ENCODE measurements around the gene MAOB. TPM values are rescaled to one million over a fixed set of nuclear protein-coding genes. Genes with fewer than 3 reads are reported as not detected.

Gene MAOB
- total RNA-seq, 8 experiments from 2014 or later = 0.10 to 21.8 (median 0.54) TPM; not detected in 1

DNA sequence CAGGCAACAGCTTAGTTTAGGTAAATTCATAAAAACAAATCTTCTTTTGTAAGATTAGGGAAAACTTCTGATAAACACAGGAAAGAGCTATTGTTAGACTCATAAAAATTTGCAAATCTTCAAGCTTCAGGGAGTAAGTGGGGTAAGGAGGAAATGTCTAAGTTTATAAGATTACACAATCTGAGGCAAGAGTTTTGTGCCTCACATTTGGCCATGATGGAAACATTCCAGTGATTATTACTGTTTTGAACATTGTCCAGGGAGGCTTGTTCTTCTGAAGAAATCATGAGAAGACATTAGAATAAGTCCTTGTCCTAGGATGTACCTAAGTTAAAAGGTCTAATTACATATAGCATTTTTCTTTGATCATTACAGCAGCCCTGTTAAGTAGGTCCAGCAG, 72.8 kb downstream of the MAOB start:
- in situ Hi-C loops (cut with MboI; ENCODE audit: low pct_unique_long_range_greater_than_20kb in 2 of 9, low sequenced_read_pairs in 9 of 9, unreplicated experiment in 9 of 9) = no loop called here
- no peak for ATAC-seq (replicated peaks in 6 of 8)
- Histone ChIP-seq H3K4me1 (replicated peaks in 1 of 2) (no peaks in the 10 kb centered on the region), H3K4me3 (no peak overlapping the region), H3K27ac (no peak overlapping the region)

DNA sequence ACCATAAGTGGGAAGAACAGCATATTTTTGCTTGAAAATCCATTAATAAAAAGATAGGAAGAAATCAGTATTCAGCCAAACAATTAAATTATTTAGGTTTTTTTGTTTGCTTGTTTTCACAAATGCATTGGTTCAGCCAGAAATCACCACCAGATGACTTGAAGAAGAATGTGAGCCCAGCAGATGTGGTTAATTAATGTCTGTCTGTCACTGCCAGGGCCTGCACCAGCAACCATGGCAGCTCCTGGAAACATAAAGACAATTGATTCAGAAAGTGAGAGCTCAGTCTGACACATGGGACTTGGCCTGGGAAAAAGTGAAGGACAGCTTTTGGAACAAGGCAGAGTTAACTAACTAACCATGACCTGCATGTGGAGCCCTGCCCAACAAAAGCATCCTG, 74.0 kb downstream of the MAOB start:
- Histone ChIP-seq H3K4me3 (no peak overlapping the region), H3K27ac (no peak overlapping the region), H3K4me1 (replicated peaks in 1 of 2) (no peaks in the 10 kb centered on the region)
- in situ Hi-C loops (cut with MboI; ENCODE audit: low pct_unique_long_range_greater_than_20kb in 2 of 9, low sequenced_read_pairs in 9 of 9, unreplicated experiment in 9 of 9) = no loop called here
- ATAC-seq (replicated peaks in 6 of 8) = no peak

DNA sequence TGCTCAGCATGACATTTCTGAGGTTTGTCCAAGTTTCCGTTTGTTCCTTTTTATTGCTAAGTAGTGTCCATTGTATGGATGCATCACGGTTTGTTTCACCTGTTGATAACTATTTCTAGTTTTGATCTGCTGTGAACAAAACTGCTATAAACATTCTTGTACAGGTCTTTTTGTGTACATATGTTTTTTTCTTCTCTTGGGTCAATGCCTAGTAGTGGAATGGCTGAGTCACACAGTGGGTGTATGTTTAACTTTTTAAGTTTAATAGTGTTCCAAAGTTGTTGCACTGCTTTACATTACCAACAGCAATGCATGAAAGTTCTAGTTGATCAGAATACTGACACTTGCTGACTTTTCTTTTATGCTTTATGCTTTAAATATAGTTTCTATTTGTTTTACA, 76.7 kb downstream of the MAOB start:
- no peak overlapping the region for H3K27ac ChIP-seq
- H3K4me1 ChIP-seq (replicated peaks in 1 of 2) = no peaks in the 10 kb centered on the region
- in situ Hi-C loops (cut with MboI; ENCODE audit: low pct_unique_long_range_greater_than_20kb in 2 of 9, low sequenced_read_pairs in 9 of 9, unreplicated experiment in 9 of 9) = no loop called here
- no peak for ATAC-seq (replicated peaks in 6 of 8)
- H3K4me3 ChIP-seq = no peak overlapping the region
- 0 to 92% (median 64%) methylated on average over 1 to 2 of the region's 2 CpGs; no CpG with 5 or more reads in 5 of the 10 experiments for WGBS, 10 experiments

DNA sequence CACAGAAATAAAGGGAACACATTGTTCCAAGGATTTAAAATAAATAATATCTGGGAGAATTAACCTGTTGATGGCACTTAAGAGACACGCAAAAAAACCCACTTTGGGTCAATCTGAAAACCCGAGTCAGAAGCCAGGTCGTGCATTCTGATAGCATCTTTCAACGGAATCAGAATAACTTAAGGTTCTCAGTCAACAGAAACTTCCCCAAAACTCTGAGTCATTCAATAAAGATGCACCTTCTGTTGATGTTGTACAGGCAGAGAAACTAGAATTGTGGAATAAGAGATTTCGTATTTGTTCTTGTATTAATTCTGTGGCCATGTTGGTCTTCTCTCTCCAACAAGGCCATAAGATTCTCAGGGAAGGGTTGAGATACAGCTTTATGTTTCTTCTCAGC, 78.2 kb downstream of the MAOB start:
- no peak overlapping the region for H3K4me3 ChIP-seq
- in situ Hi-C loops (cut with MboI; ENCODE audit: low pct_unique_long_range_greater_than_20kb in 2 of 9, low sequenced_read_pairs in 9 of 9, unreplicated experiment in 9 of 9) = no loop called here
- 23 to 100% (median 73%) methylated on average over 1 to 5 of the region's 5 CpGs; no CpG with 5 or more reads in 4 of the 10 experiments for WGBS, 10 experiments

DNA sequence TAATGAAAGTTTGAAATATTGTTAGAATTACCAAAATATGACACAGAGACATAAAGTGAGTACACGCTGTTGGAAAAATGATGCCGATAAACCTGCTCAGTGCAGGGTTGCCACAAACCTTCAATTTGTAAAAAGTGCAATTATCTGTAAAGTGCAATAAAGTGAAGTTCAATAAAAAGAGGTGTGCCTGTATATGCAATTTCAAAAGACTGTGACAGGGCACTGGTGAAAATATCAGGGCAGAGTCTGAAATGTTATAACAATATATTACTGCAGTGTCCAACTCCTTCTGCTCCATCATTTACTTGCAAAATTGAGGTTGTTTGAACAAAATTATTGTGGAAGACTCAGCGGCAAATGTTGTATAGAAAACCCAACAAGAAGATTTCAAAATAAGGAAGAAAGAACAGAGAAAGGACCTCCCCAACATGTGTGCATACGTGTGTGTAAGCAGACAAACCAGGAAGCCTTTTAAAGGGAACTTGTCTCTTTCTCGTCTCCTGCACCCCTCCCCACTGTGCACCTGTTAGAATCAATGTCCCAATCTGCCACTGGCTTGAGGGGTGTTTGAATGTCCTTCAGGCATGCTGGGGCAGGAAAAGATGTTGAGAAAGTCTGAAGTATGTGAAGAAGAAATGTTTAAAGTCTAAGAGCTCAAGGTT, 96.2 kb downstream of the MAOB start:
- H3K4me1 ChIP-seq (replicated peaks in 1 of 2) = no peaks in the 10 kb centered on the region
- 49 to 100% (median 78%) methylated on average over 1 to 5 of the region's 5 CpGs; no CpG with 5 or more reads in 4 of the 10 experiments for WGBS, 10 experiments
- ATAC-seq (replicated peaks in 6 of 8) = no peak
- H3K27ac ChIP-seq = no peak overlapping the region
- in situ Hi-C loops (cut with MboI; ENCODE audit: low pct_unique_long_range_greater_than_20kb in 2 of 9, low sequenced_read_pairs in 9 of 9, unreplicated experiment in 9 of 9) = no loop called here
- H3K4me3 ChIP-seq = no peak overlapping the region

More for the DNA sequence above, 78.2 kb downstream of the MAOB start:
- no peak for ATAC-seq (replicated peaks in 6 of 8)
- H3K27ac ChIP-seq = no peak overlapping the region
- no peaks in the 10 kb centered on the region for H3K4me1 ChIP-seq (replicated peaks in 1 of 2)

DNA sequence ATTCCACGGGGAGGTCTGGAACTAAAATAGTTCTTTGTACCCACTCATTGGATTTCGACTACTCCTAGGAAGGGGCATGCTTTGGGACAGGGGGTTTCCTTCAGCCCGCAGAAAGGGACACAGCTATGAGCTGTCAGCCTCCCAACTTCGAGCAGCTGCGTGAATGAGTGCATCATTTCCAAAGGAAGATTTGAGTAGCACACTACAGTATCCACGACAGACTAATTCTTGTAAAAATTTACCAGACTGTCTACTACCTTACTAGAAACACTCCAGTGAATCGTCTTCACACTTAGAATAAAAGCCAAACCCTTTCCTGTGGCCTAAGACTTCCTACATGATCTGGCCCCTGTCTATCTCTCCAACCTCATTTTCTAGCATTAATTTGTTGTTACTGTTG, 124.2 kb downstream of the MAOB start:
- H3K27ac ChIP-seq = no peak overlapping the region
- ATAC-seq (replicated peaks in 6 of 8) = no peak
- in situ Hi-C loops (cut with MboI; ENCODE audit: low pct_unique_long_range_greater_than_20kb in 2 of 9, low sequenced_read_pairs in 9 of 9, unreplicated experiment in 9 of 9) = loop anchor here in 3 of 9 experiments (25.0 kb wide), 1 partner anchor 196 kb away; no protein-coding TSS in a partner anchor
- no peaks in the 10 kb centered on the region for H3K4me1 ChIP-seq (replicated peaks in 1 of 2)
- WGBS, 10 experiments = 0 to 100% (median 25%) methylated on average over 1 to 5 of the region's 7 CpGs; no CpG with 5 or more reads in 5 of the 10 experiments
- no peak overlapping the region for H3K4me3 ChIP-seq

DNA sequence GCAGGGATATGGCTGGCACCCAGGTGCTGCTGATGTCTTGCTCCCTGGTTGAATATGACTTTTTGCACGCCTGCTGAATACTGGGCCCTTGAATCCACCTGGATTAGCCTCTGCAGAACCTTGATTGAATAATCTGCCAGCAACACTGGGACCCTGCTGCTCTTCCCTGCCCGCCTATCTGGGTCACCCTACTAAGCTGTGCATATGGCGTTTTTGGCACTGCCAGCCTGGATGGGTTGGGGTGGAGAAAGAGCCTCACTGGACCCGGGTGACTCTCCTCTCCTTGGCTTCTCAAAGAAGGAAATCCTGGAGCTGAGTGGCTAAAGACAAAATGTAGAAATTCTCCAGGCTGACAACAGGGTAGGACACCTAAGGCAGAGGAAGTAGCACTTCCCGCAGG, 126.2 kb downstream of the MAOB start:
- no peak for ATAC-seq (replicated peaks in 6 of 8)
- 0% methylated on average over 1 of the region's 5 CpGs; no CpG with 5 or more reads in 9 of the 10 experiments for WGBS, 10 experiments
- H3K27ac ChIP-seq = no peak overlapping the region
- no peak overlapping the region for H3K4me3 ChIP-seq
- in situ Hi-C loops (cut with MboI; ENCODE audit: low pct_unique_long_range_greater_than_20kb in 2 of 9, low sequenced_read_pairs in 9 of 9, unreplicated experiment in 9 of 9) = loop anchor here in 3 of 9 experiments (25.0 kb wide), 1 partner anchor 194 kb away; no protein-coding TSS in a partner anchor
- no peaks in the 10 kb centered on the region for H3K4me1 ChIP-seq (replicated peaks in 1 of 2)

DNA sequence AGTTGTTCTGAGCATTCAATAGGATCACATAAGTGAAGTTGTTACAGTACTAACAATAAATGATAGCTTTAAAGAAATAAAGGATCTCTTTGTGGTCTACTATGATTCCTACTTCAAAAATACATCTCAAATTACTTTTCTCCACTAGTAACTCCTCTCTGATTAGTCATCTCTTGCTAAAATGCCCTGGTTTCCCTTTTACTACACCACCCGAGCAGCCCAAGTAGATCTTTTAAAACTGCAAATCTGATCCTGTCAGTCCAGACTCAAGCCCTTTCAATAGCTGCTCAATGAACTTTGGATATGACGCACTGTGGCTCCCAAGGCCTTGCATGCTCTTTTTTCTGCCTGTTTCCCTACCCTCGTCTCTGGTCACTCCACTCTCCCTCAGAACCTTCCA, 128.6 kb downstream of the MAOB start:
- no peak for ATAC-seq (replicated peaks in 6 of 8)
- in situ Hi-C loops (cut with MboI; ENCODE audit: low pct_unique_long_range_greater_than_20kb in 2 of 9, low sequenced_read_pairs in 9 of 9, unreplicated experiment in 9 of 9) = loop anchor here in 3 of 9 experiments (25.0 kb wide), 1 partner anchor 191 kb away; no protein-coding TSS in a partner anchor
- H3K4me1 ChIP-seq (replicated peaks in 1 of 2) = no peaks in the 10 kb centered on the region

DNA sequence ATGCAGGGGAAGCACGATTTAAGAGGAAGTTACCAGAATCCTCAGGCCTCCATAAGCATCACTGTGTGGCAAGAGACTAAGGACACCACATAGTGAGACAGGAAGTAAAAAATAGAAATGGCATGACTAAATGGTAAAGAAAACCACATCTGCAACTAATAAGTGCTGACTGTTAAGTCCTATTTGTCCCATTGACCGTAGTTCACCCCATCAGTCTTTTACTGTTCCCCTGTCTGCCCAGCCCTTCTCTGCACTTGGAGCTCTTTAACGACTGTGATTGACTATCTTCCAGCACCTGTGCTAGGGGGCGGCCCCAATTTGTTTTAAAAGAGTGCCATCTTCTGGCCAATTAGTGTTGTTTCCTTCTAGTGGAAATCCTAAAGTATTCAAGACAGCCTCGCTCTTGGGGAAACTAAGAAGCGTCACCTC, 132.0 kb downstream of the MAOB start:
- WGBS, 10 experiments = 0 to 60% (median 20%) methylated on average over 1 to 4 of the region's 6 CpGs; no CpG with 5 or more reads in 3 of the 10 experiments

More for the DNA sequence above, 128.6 kb downstream of the MAOB start:
- 0 to 100% (median 66%) methylated on average over 1 to 3 of the region's 3 CpGs; no CpG with 5 or more reads in 3 of the 10 experiments for WGBS, 10 experiments
- Histone ChIP-seq H3K27ac (no peak overlapping the region), H3K4me3 (no peak overlapping the region)

DNA sequence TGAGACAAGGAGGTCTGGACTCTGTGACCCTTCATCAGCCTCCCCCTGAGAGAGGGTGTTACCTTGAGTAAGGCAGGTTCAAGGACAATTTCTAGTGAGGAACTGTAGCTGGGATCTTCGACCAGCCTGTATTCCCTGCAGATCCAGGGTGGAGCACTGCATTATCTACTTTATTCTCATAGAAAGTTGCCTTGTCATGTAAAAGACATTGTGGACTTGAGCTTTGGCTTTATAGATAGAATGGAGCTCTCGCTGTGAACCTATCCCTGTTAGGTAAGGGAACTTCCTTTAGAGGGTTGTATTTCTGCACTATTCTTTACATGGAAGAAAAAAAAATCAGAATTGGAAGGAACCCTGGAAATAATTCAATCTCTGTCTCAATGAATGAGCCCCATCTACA, 134.8 kb downstream of the MAOB start:
- H3K4me1 ChIP-seq (replicated peaks in 1 of 2) = no peaks in the 10 kb centered on the region
- in situ Hi-C loops (cut with MboI; ENCODE audit: low pct_unique_long_range_greater_than_20kb in 2 of 9, low sequenced_read_pairs in 9 of 9, unreplicated experiment in 9 of 9) = loop anchor here in 2 of 9 experiments (25.0 kb wide), 3 partner anchors 160 to 410 kb away; no protein-coding TSS in a partner anchor
- no peak overlapping the region for H3K27ac ChIP-seq
- H3K4me3 ChIP-seq = no peak overlapping the region
- WGBS, 10 experiments = 0 to 100% (median 80%) methylated on average over 1 to 2 of the region's 2 CpGs; no CpG with 5 or more reads in 3 of the 10 experiments
- ATAC-seq (replicated peaks in 6 of 8) = no peak

More for the DNA sequence above, 132.0 kb downstream of the MAOB start:
- in situ Hi-C loops (cut with MboI; ENCODE audit: low pct_unique_long_range_greater_than_20kb in 2 of 9, low sequenced_read_pairs in 9 of 9, unreplicated experiment in 9 of 9) = loop anchor here in 3 of 9 experiments (25.0 kb wide), 1 partner anchor 188 kb away; no protein-coding TSS in a partner anchor
- no peaks in the 10 kb centered on the region for H3K4me1 ChIP-seq (replicated peaks in 1 of 2)
- H3K27ac ChIP-seq = no peak overlapping the region
- peak; percentile 57 to 74 (median 69) for ATAC-seq (replicated peaks in 6 of 8)
- H3K4me3 ChIP-seq = no peak overlapping the region

DNA sequence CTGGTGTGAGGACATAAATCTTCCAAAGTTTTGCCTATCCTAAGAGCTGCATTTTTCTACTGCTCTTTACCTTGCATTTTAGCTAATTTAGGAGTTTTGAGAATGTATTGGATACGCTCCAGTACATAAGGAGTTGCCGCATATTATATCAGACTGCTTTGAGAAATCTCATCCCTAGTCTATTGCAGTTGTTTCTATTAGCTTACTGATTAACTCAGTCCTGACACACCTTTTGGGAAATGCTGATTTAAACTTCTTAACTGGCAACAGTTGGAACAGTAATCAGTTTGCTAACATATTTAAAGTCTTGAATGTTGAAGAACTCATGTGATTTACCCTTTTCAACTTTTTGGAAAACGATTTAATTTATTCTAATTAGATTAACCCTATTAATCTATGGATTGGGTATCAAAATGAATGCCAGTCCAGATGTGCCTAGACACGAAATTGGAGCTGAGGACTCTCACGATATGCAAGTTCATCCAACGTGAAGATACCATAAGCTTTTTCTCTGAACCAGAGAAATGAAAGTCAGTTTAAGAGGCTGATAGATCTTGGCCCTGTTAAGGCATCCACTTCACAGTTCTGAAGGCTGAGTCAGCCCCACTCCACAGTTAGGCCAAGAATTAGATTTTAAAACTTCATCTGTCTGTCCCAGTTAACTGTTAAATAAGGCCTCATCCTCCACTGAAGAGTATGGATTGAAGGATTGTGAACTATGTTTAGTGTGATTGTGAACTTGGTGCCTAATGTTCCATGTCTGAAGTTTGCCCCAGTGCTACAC, 136.1 kb downstream of the MAOB start:
- Histone ChIP-seq H3K4me3 (no peak overlapping the region), H3K4me1 (replicated peaks in 1 of 2) (no peaks in the 10 kb centered on the region), H3K27ac (no peak overlapping the region)
- in situ Hi-C loops (cut with MboI; ENCODE audit: low pct_unique_long_range_greater_than_20kb in 2 of 9, low sequenced_read_pairs in 9 of 9, unreplicated experiment in 9 of 9) = loop anchor here in 2 of 9 experiments (25.0 kb wide), 3 partner anchors 159 to 409 kb away; no protein-coding TSS in a partner anchor
- ATAC-seq (replicated peaks in 6 of 8) = no peak
- 11 to 100% (median 59%) methylated on average over 1 to 6 of the region's 6 CpGs; no CpG with 5 or more reads in 2 of the 10 experiments for WGBS, 10 experiments

DNA sequence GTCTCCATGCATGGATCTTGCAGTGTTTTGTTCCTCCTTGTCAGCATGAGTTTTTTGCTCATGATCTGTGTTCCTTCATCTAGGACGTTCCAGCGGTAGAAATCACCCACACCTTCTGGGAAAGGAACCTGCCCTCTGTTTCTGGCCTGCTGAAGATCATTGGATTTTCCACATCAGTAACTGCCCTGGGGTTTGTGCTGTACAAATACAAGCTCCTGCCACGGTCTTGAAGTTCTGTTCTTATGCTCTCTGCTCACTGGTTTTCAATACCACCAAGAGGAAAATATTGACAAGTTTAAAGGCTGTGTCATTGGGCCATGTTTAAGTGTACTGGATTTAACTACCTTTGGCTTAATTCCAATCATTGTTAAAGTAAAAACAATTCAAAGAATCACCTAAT, 138.0 kb downstream of the MAOB start:
- Histone ChIP-seq H3K4me3 (no peak overlapping the region), H3K4me1 (replicated peaks in 1 of 2) (no peaks in the 10 kb centered on the region), H3K27ac (no peak overlapping the region)
- in situ Hi-C loops (cut with MboI; ENCODE audit: low pct_unique_long_range_greater_than_20kb in 2 of 9, low sequenced_read_pairs in 9 of 9, unreplicated experiment in 9 of 9) = loop anchor here in 2 of 9 experiments (25.0 kb wide), 3 partner anchors 157 to 407 kb away; no protein-coding TSS in a partner anchor
- WGBS, 10 experiments = 40 to 100% (median 70%) methylated on average over 1 to 2 of the region's 3 CpGs; no CpG with 5 or more reads in 6 of the 10 experiments
- no peak for ATAC-seq (replicated peaks in 6 of 8)

All from motor neuron (in vitro differentiated cells).